Endometrial microvascular endothelial cells (primary cell): Measurements from ENCODE around the gene POU2F3. TPM values are rescaled to one million over a fixed set of nuclear protein-coding genes. Genes with fewer than 3 reads are reported as not detected.

Experiments used
- in situ Hi-C: cut with HindIII; loops from 2 replicates; pipeline ENCODE4 v1.10.0; 2017; ENCODE audit warnings: low sequenced_read_pairs, low pct_unique_long_range_greater_than_20kb; ENCODE audit errors: inconsistent ontology term
- total RNA-seq: library from RNA; depleted of rRNA; stranded (reverse); fragments of >200 nt; gene quantifications from one replicate; pipeline ENCODE4 v1.2.3, GENCODE V29; 2015; ENCODE audit errors: inconsistent ontology term

The POU2F3 gene
- total RNA-seq, 1 donor from 2014 or later, result 0.93 TPM

GRCh38 chr11:120302001-120302805 lies 62.3 kb downstream of the POU2F3 start:
- in situ Hi-C loops, result no loop called here

DNA sequence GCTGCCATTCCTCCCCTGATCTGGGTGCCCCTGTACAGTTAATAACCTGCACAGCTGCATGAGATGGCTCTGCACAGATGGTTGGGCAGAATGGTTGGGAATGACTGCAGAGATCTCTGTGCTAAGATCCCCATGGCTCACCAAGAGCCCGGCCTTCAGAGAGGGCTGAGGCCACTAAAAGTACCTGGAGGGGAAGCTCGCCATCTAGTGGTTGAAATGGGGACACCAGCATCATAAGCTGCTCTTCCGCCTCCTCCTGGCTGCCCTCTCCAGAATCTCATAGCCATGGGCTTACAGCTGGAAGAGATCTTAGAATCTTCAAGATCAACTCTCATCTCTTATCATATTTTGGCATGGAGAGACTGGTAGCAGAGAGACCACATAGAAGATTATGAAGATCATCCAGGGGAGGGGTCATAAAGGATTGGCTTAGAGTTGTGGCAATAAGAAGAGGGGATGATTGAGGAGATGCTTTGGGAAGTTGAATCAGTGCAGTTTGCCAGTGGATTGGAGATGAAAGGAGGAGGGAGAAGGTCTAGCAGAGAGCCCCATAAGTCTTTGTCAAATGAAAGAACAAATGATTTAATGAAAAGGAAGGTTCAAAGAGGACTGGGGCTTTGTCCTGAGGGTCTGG lies 63.2 kb downstream of the POU2F3 start:
- in situ Hi-C loops, result no loop called here

DNA sequence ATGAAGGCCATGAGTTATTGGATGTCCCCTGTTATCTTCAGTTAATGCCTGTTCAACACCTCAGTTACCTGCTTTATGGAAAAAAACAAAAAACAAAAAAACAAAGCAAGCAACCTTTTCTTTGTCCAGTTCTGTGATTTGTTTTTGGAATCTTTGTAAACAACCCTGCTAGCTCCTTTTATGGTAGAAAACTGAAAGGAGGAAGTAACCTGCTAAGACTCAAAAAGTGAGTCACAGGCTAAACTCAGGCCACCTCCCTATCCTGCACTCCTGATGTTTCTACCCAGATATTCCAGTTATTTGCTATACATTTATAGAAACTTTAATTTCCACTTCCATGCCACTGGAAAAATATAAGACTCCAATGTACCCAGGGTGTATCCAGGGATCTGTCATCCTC lies 64.6 kb downstream of the POU2F3 start:
- in situ Hi-C loops, result no loop called here

DNA sequence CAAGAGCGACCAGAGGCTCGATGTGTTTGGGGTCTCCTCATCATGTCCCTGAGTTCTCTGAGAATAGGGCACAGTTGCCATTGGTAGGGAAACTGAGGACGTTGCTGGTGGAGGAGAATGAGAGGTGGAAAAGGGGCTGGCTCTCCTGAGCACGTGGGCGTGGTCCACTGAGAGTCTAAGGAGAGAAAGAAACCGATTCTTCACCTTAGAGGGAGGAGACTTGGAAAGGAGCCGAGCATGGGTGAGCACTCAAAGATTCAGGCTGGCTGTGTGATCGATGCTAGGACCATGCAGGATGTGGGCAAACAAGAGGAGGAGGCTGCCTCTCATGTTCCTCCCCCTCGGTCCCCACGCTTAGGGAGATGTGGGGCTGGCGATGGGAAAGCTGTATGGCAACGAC lies 65.3 kb downstream of the POU2F3 start:
- in situ Hi-C loops, result no loop called here

GRCh38 chr11:120306519-120307242 lies 66.7 kb downstream of the POU2F3 start:
- in situ Hi-C loops, result no loop called here

DNA sequence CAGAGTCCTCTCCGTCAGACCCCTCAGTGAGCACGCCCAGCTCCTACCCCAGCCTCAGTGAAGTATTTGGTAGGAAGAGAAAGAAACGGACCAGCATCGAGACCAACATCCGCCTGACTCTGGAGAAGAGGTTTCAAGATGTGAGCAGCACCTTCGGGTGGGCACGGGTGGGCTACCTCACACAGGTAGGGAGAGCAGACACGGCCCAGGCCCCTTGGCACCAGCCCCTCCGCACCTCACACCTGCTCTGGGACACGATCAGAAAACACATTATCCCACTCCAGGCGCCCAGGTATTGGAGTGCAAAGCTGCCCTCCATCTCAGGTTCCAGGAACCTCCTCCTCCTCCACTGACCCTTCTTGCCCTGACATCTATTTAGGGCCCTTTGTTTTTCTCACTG lies 67.5 kb downstream of the POU2F3 start:
- in situ Hi-C loops, result no loop called here

GRCh38 chr11:120308081-120308480 lies 68.1 kb downstream of the POU2F3 start:
- in situ Hi-C loops, result no loop called here

DNA sequence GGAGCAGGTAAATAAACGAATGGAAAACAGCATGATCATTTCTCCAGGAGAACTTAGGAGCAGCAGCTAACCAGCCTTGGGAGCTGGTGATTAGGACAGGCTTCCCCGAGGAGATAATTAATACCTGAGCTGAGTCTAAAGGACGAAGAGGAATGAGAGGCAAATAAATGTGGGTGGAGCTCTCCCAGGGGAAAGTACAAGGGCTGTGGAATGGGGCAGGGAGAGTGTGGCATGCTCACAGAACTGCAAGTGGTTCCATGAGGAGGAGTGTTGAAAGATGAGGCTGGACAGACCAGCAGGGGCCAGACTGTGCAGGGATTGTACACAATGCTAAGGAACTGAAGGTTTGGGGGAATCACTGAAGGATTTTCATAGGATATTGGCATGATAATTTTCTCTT lies 70.9 kb downstream of the POU2F3 start:
- in situ Hi-C loops, result no loop called here

GRCh38 chr11:120314861-120315260 lies 74.9 kb downstream of the POU2F3 start:
- in situ Hi-C loops, result no loop called here

DNA sequence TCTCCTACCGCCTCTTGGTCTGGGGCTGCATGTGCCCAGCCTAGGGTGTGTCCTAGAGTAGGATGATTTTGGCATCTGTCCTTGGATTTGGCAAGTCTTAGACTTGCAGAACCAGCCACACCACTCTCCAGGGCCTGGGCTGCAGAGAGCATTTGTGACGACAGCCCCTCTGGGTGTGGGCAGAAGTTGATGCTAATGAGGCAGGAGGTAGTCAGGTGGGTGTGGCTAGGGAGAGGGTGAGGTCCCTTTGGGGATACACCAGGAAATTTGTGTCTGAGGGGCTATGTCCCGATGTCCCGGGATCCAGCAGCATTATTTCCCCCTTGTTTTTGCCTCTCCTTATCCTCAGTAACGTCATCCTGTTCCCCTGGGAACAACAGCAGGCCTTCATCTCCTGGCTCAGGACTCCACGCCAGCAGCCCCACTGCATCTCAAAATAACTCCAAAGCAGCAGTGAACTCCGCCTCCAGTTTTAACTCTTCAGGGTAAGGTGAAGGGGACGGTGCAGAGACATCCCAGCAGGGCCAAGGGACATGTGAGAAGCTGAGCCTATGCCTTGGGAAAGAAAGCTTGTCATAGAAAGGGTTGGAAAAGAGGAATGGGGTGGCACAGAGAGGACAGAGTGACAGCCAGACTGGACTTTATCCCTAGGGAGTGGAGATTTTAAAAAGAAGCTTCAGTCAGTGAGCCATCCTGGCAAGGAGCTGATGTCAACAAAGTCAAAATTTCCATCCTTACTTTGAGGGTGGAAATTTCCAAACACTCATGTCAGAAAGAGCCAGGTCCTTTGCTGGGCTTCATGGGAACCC lies 77.1 kb downstream of the POU2F3 start:
- in situ Hi-C loops, result no loop called here

DNA sequence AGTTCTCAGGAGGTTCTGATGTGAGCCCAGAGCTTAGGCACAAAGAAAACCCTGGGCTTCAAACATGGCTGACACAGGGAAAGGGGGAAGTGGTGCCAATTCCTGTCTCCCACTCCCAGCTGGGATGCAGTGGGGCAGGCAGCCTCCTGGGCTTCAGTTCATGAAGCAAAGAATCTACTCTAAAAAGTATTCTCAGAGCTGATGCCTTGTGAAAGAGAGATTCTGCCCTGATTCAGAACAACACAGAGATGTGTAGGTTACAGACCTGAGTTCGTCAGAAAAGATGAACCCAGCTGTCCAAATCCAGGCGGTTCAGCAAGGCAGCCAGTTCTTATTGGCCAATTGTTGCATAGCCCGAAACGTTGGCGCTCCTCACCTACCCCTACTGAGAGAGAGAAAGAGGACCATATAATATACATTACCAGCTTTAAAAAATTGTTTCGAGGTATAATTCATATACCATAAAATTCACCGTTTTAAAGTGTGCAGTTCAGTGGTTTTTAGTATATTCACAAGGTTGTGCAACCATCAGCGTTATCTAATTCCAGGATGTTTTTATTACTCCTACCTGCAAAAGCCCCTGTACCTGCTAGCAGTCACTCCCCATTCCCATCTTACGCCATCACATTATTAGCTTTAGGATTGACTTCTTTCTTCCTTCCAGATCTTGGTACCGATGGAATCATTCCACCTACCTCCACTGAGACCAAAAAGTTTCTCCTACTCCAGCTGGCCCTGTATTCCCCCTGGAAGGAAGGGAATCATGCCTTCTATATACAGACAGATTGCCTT lies 77.9 kb downstream of the POU2F3 start:
- in situ Hi-C loops, result no loop called here

GRCh38 chr11:120318906-120319305 lies 79.0 kb downstream of the POU2F3 start:
- in situ Hi-C loops, result no loop called here

GRCh38 chr11:120324932-120325810 lies 85.2 kb downstream of the POU2F3 start, which contains the start of gene TLCD5:
Gene TLCD5, plus strand, starts transcription at chr11:120325299. Its CDS starts 2,143 bp downstream, at chr11:120327442.
- in situ Hi-C loops, result loop anchor here (25.0 kb wide), 1 partner anchor 162 kb away; no protein-coding TSS in a partner anchor

- in situ Hi-C loops, result loop anchor here (25.0 kb wide), 1 partner anchor 161 kb away; no protein-coding TSS in a partner anchor
These were observed 86.3 kb downstream of the POU2F3 start for GRCh38 chr11:120326228-120326627.

DNA sequence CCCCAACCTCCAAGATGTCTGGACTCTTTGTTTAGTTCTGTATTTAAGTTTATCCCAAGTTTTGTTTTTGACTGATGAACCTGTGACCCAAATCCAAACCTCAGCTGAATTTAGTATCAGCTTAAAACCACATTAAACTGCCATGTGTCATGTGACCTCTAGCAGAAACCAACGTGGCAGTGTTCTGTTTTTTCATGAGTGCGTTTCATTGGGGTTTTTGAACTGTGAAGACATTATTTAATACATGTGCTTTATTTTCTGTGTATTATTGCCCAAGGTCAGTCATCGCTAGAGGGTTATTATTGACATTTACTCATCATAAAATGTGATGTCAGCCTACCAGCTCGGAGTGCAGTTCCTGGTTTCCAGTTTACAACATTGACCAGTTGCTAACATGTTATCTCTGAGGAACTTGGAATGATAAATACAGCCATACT lies 86.9 kb downstream of the POU2F3 start:
- in situ Hi-C loops, result loop anchor here (25.0 kb wide), 1 partner anchor 160 kb away; no protein-coding TSS in a partner anchor

GRCh38 chr11:120327311-120327710 lies 87.4 kb downstream of the POU2F3 start:
- in situ Hi-C loops, result loop anchor here (25.0 kb wide), 1 partner anchor 160 kb away; no protein-coding TSS in a partner anchor

DNA sequence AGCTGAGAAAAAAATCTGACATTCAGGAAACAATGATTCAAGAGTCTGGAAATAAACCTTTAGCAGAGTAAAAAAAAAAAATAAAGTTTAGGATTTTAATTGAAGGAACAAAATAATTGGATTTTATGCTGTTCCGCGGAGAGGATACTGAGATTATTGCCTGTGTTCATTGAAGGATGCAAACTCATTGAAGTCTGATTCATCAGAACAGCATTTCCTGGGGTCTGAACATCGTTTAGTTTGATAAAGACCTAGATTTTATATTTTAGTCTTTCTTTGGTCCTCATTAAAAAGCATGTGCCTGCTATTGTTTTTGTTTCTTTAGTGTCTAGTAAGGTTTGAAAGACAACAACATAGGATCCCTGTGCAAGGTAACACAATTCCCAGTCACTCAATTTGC lies 89.6 kb downstream of the POU2F3 start:
- in situ Hi-C loops, result loop anchor here (25.0 kb wide), 1 partner anchor 158 kb away; no protein-coding TSS in a partner anchor
